Stimulated activated CD8-positive, alpha-beta memory T cell treated with anti-CD3 and anti-CD28 coated beads, Interleukin-12 subunit alpha, Interleukin-12 subunit beta, amount 100 ng/mL, for 1 hour (primary cell): Measurements from ENCODE around the gene TBX2.
"Not testable (repeated sequence)": the region's sequence is repeated elsewhere in the genome, so short reads cannot be mapped to it uniquely, and the experiment has no call there.

Experiments used
- DNase-seq: peaks from one replicate; pipeline ENCODE4 v3.0.0-alpha.2; 2020; ENCODE audit warnings: low read depth

TBX2 gene

GRCh38 chr17:61431594-61432311, 32.1 kb downstream of the TBX2 start:
- DNase-seq = no peak

GRCh38 chr17:61436273-61436672, 36.6 kb downstream of the TBX2 start:
- no peak for DNase-seq

DNA sequence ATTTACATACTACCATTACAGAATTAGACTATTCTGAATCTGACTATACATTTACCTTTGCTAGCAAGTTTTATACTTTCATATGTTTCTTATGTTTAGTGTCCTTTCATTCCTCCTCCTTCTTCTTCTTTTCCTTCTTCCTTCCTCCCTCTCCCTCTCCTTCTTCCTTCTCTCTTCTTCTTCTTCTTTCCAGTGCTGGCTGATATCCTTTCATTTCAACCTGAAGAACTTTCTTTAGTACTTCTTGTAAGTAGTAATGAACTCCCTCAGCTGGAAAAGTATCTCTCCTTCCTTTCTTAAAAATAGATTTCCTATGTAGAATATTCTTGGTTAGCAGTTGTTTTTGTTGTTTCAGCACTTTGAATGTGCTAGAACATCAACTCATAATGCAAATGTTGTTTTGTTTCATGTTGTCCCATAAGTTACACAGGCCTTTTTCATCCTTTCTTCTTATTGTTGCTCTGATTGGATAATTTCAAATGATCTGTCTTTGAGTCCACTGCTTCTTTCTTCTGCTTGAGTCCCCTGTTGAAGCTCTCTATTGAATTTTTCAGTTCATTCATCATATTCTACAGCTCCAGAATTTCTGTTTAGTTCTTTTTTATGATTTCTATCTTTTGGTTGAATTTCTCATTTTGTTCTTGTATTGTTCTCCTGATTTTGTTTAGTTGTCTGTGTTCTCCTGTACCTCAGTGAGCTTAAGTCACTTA, 37.5 kb downstream of the TBX2 start:
- DNase-seq = no peak

DNA sequence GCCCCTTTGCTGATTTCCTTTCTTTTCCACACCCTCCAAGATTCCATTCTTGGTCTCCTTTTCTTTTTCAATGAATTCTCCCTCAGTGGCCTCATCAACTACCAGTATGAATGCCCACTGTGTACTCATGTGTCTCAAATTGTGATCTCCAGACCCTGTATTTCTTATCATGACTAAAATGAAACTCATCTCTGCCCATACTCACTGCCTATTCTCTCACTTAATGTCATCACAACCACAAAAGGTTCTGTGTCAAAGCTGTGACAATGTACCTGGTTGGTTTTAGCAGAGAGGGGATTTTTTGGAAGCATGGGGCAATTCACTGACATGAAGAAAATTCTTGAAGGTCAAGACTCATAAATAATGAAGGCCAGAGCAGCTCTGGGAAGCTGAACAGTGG, 41.1 kb downstream of the TBX2 start:
- no peak for DNase-seq

DNA sequence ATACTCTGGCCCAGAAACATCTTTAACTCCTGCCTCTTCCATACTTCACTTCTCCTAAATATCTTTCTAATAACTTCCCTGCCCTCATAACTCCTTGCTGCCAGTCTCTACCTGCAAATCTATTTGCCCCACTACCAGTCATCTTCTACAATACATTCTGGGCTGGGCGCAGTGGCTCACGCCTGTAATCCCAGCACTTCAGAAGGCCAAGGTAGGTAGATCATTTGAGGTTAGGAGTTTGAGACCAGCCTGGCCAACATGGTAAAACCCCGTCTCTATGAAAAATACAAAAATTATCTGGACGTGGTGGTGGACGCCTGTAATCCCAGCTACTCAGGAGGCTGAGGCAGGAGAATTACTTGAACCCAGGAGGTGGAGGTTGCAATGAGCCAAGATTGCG, 41.9 kb downstream of the TBX2 start:
- not testable (repeated sequence) for DNase-seq

GRCh38 chr17:61442136-61442775, 42.6 kb downstream of the TBX2 start:
- no peak for DNase-seq

GRCh38 chr17:61442878-61443474, 43.3 kb downstream of the TBX2 start:
- no peak for DNase-seq

GRCh38 chr17:61443475-61443882, 43.8 kb downstream of the TBX2 start:
- no peak for DNase-seq

GRCh38 chr17:61444075-61444474, 44.4 kb downstream of the TBX2 start:
- no peak for DNase-seq

DNA sequence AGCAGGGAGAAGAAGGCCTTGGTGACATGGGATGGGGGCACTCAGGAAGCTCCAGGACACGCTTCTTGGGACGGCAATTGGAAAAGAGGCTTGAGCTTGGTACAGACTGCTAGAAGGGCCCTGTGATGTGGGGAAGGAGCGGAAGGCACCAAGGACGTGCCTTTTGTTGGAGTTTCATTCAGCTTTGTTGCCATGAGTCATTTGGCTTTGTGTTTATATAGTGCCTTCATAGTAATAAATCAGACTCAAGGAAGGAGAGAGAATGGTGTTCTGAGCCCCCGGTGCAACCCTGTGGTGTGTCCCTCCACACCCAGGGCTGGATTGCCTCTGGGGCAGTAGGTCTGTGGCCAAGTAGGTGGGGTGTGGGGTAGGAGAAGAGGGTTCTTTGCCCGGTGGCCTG, 45.2 kb downstream of the TBX2 start:
- DNase-seq = no peak

DNA sequence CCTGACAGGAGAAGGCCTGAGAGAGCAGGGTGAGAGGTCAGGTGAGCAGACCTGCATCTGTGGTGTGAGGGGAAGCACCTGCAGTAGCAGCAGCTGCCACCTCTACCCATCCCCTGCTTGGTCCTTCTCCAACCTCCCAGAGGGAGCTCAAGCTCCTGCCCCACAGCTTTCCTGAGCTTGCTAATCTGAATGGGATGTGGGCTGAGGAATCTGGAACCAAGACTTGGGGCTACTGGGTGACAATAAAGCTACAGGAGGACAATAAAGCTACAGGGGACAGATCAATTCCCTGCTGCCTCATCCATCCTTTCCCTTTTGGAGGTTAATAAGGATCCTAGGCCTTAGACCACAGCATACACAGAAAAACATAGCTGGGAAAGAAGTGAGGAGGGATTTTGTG, 47.7 kb downstream of the TBX2 start:
- DNase-seq = no peak

GRCh38 chr17:61448042-61448441, 48.4 kb downstream of the TBX2 start:
- DNase-seq = no peak

- DNase-seq = not testable (repeated sequence)
Observed at GRCh38 chr17:61449140-61449539, 49.5 kb downstream of the TBX2 start.

DNA sequence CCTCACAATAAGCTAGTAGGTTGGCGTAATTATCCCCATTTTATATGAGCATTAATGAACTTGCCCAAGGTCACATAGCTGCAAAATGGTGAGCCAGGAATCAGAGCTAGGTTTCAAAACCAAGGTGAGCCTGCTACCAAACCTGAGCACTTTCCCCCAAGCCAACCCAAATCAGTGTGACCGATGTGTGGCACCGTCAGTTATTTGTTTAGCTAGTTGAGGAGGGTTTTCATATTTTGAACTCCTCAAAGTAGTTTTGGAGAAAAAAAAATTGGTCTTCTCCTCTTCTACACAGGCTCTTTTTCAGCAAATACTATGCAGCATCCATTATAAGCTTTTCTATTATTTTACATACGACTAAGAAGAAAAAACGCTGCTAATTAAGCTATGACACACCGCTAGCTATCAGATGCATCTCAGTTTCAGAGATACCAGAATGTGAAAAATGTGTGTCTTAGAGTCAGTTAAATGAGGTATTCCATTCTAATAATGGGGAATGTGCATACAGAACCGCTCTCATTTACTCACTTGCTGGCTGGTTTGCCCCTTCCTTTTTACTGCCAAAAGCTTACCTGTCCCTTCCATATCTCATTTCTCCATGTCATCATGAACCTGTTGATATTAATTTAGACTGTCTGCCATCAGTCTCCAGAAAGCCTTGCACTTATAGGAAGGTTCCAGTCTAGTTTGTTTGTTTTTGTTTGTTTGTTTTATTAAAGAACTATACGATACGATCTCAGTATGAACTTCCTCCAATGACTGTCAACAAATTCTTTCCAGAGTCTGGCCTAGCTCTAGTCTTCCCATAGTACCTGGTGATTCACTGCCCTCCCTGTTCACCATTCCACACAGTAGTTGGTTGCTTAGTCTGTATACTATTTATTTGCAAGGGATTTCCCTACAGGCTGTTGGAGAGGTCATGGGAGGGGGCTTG, 50.3 kb downstream of the TBX2 start:
- no peak for DNase-seq

- no peak for DNase-seq
Observed at GRCh38 chr17:61450641-61451537, 51.2 kb downstream of the TBX2 start.

DNA sequence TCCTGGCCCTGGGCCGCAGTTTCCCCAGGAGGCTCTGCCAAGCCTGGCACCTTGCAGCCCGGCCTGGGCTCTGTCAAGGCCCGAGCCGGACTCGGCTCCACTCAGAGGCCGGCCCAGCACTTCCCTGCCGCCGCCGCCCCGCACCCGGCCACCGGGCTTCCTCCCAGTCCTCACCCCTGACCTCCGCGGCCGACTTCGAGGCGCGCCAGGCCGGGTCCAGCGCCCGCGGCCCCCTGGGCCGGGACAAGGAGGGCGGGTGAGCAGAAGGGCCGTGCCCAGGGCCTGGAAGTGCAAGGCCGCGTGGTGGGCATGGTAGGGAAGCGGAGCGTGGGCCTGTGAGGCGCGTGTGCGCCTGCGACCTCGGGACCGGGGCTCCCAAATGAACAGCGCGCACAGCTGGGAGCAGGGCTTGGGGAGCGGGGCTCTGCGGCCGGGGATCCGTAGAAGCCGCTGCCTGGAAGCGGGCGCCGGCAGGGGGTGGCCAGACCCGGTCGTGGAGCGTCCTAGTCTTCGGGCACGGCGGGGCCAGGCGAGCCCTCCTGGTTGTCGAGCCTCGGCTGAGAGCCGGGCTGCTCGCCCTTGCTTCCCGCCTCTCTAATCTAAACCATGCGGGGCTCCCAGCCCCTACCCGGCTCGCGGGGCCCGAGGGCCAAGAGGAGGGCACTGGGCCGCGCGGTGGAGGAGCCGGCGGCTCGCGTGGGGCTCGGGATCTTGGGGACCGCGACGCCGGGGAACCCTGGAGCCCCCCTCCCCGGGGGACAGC, 52.1 kb downstream of the TBX2 start:
- DNase-seq = no peak

- no peak for DNase-seq
Observed at GRCh38 chr17:61452301-61453290, 53.0 kb downstream of the TBX2 start, which contains the start of gene TBX4. TBX4 (plus strand) TSS chr17:61452422; CDS start chr17:61456491, 4,069 bp downstream.

GRCh38 chr17:61453566-61454380, 54.1 kb downstream of the TBX2 start:
- no peak for DNase-seq
